ENCODE results near the gene VEGFB. TPM values are rescaled to one million over a fixed set of nuclear protein-coding genes. Genes with fewer than 3 reads are reported as not detected.

Gene VEGFB
- total RNA-seq, 4 donors from 2014 or later = 92.3 to 144 (median 108) TPM

DNA sequence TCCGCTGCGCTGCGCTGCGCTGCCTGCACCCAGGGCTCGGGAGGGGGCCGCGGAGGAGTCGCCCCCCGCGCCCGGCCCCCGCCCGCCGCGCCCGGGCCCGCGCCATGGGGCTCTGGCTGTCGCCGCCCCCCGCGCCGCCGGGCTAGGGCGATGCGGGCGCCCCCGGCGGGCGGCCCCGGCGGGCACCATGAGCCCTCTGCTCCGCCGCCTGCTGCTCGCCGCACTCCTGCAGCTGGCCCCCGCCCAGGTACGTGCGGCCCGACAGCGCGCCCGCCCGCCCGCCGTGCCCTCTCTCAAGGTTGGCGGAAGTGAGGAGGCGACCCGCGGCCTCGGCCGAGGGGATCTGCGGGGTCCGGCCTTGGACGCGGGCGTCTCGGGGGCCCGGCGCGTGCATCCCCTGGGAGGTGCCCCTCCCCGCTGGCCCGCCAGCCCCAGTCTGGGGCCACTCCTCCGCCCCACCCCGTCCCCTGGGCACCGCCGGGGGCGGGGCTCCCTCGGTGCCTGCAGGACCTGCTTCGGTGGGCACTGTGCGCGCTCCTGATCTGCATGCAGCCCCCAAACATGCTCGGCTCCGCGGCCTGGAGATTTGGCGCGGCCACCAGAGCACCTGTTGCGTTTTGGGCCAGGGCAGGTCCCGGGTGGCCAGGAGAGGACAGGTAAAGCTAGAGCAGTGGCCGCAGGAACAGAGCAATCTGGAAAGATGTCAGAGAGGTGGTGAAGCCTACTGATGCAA is 429 bp downstream of the VEGFB start:
- Histone ChIP-seq H3K36me3 (peaks cover 17 to 38% (median 22%) of the 10 kb centered on the region in 4 donors), H3K9me3 (no peaks in the 10 kb centered on the region), H3K4me3 (peak overlapping the region; percentile 75 to 96 (median 89)), H3K4me1 (peaks cover 28 to 64% (median 56%) of the 10 kb centered on the region in 4 donors), H3K27me3 (no peaks in the 10 kb centered on the region), H3K27ac (replicated peaks in 1 of 4) (peak overlapping the region; percentile 89 to 96 (median 93))
- 6% methylated on average over 5 of the region's 80 CpGs for WGBS
- no peak for DNase-seq (ENCODE audit: extremely low spot score)
- intact Hi-C loops (cut with DNase I) = no loop called here
- TF ChIP-seq, protein P1, sequence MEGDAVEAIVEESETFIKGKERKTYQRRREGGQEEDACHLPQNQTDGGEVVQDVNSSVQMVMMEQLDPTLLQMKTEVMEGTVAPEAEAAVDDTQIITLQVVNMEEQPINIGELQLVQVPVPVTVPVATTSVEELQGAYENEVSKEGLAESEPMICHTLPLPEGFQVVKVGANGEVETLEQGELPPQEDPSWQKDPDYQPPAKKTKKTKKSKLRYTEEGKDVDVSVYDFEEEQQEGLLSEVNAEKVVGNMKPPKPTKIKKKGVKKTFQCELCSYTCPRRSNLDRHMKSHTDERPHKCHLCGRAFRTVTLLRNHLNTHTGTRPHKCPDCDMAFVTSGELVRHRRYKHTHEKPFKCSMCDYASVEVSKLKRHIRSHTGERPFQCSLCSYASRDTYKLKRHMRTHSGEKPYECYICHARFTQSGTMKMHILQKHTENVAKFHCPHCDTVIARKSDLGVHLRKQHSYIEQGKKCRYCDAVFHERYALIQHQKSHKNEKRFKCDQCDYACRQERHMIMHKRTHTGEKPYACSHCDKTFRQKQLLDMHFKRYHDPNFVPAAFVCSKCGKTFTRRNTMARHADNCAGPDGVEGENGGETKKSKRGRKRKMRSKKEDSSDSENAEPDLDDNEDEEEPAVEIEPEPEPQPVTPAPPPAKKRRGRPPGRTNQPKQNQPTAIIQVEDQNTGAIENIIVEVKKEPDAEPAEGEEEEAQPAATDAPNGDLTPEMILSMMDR (IDR thresholded peaks at IDR 0.05) = peak in 2 of 3 experiments; percentile 11
- TF ChIP-seq EP300 (IDR thresholded peaks at IDR 0.05) = no peak
- TF ChIP-seq POLR2A (IDR thresholded peaks at IDR 0.05; ENCODE audit: low read depth) = peak; percentile 9
- TF ChIP-seq POLR2AphosphoS5 (IDR thresholded peaks at IDR 0.05) = peak; percentile 17 to 66

DNA sequence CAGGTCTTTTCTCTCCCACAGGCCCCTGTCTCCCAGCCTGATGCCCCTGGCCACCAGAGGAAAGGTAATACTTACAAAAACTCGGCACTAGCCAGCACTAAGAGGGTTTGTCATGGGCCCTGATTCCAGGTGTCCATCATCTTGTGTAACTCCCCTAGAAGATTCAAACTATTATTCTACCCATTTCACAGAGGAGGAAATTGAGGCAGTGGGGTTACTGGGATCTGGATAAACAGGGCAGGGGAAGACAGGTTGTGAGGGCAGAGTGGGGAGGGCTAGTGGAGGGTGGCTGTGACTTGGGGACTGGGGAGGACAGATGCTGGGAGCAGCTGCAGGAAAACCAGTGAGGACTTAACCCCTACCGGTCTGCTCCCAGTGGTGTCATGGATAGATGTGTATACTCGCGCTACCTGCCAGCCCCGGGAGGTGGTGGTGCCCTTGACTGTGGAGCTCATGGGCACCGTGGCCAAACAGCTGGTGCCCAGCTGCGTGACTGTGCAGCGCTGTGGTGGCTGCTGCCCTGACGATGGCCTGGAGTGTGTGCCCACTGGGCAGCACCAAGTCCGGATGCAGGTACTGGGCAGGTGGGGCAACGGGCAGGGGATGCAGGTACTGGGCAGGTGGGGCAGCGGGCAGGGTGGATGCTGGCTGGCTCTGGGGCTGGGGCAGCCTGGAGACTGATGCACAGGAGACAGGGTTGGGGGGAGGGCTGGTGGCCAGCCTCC is 1.2 kb downstream of the VEGFB start:
- peak overlapping the region; percentile 89 to 96 (median 93) for H3K27ac ChIP-seq (replicated peaks in 1 of 4)
- peak overlapping the region; percentile 75 to 96 (median 89) for H3K4me3 ChIP-seq
- no peaks in the 10 kb centered on the region for H3K9me3 ChIP-seq
- no peaks in the 10 kb centered on the region for H3K27me3 ChIP-seq
- intact Hi-C loops (cut with DNase I) = no loop called here
- H3K36me3 ChIP-seq = peaks cover 17 to 38% (median 22%) of the 10 kb centered on the region in 4 donors
- peaks cover 33 to 67% (median 60%) of the 10 kb centered on the region in 4 donors for H3K4me1 ChIP-seq
- TF ChIP-seq EP300 (IDR thresholded peaks at IDR 0.05) (no peak), POLR2A (IDR thresholded peaks at IDR 0.05; ENCODE audit: low read depth) (no peak)
- TF ChIP-seq, protein P1 (IDR thresholded peaks at IDR 0.05) = no peak
- no peak for DNase-seq (ENCODE audit: extremely low spot score)
- WGBS = 43% methylated on average over 1 of the region's 12 CpGs

DNA sequence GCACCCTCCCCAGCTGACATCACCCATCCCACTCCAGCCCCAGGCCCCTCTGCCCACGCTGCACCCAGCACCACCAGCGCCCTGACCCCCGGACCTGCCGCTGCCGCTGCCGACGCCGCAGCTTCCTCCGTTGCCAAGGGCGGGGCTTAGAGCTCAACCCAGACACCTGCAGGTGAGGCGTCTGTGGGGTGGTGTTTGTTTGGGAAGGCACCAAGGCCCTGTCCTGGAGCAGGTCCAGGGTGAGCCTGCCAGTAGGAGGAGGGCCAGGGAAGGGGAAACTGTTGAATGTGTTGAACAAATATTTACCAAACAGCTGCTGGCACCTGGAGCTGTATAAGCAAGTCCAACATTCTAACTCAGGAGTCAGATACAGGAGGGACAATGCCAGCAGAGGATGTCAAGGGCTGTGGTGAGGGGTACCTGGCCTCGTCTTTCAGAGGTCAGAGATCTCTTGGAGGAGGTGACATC is 3.1 kb downstream of the VEGFB start:
- H3K4me3 ChIP-seq = no peak overlapping the region
- TF ChIP-seq POLR2A (IDR thresholded peaks at IDR 0.05; ENCODE audit: low read depth) (no peak), EP300 (IDR thresholded peaks at IDR 0.05) (no peak), POLR2AphosphoS5 (IDR thresholded peaks at IDR 0.05) (no peak)
- TF ChIP-seq, protein P1 (IDR thresholded peaks at IDR 0.05) = no peak
- peaks cover 17 to 38% (median 22%) of the 10 kb centered on the region in 4 donors for H3K36me3 ChIP-seq
- H3K9me3 ChIP-seq = no peaks in the 10 kb centered on the region
- DNase-seq (ENCODE audit: extremely low spot score) = no peak
- H3K4me1 ChIP-seq = peaks cover 33 to 57% (median 50%) of the 10 kb centered on the region in 4 donors
- H3K27me3 ChIP-seq = no peaks in the 10 kb centered on the region
- H3K27ac ChIP-seq (replicated peaks in 1 of 4) = peak overlapping the region in 3 of 4 donors; percentile 19 to 100 (median 37)
- intact Hi-C loops (cut with DNase I) = no loop called here
- WGBS = 50% methylated on average over 2 of the region's 12 CpGs

DNA sequence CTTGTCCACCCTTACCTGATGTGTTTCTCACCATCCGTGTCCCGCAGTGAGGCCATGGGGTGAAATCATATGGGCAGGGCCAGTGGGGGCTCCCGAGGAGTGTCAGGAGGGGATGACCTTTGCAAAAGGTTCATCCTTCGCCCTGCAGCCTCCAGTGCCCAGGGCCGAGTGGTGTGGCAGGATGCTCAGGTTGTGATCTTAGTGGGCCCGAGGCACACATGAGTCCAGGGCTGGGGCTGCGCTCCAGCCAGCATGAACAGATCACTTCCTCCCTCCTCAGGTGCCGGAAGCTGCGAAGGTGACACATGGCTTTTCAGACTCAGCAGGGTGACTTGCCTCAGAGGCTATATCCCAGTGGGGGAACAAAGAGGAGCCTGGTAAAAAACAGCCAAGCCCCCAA is 3.7 kb downstream of the VEGFB start:
- peaks cover 17 to 40% (median 24%) of the 10 kb centered on the region in 4 donors for H3K36me3 ChIP-seq
- H3K27ac ChIP-seq (replicated peaks in 1 of 4) = peak overlapping the region in 1 of 4 donors; percentile 100
- no peaks in the 10 kb centered on the region for H3K27me3 ChIP-seq
- intact Hi-C loops (cut with DNase I) = no loop called here
- DNase-seq (ENCODE audit: extremely low spot score) = no peak
- no peaks in the 10 kb centered on the region for H3K9me3 ChIP-seq
- 83% methylated on average over 7 of the region's 9 CpGs for WGBS
- H3K4me1 ChIP-seq = peaks cover 39 to 57% (median 50%) of the 10 kb centered on the region in 4 donors
- TF ChIP-seq EP300 (IDR thresholded peaks at IDR 0.05) = no peak
- no peak for TF ChIP-seq POLR2A (IDR thresholded peaks at IDR 0.05; ENCODE audit: low read depth)
- TF ChIP-seq, protein P1 (IDR thresholded peaks at IDR 0.05) = no peak
- no peak for TF ChIP-seq POLR2AphosphoS5 (IDR thresholded peaks at IDR 0.05)
- H3K4me3 ChIP-seq = no peak overlapping the region
